Mesothelial cell of epicardium (in vitro differentiated cells): Measurements from ENCODE around the gene MYOF. TPM values are rescaled to one million over a fixed set of nuclear protein-coding genes. Genes with fewer than 3 reads are reported as not detected.
A peak's percentile ranks its signal among the peaks of the same experiment; 100 is the strongest.

Source experiments
- DNase-seq, 2 experiments: peaks; one replicate each; pipeline ENCODE4 v3.0.0; 2021; ENCODE audit warnings: low spot score in 2 of 2; ENCODE audit not compliant: unreplicated experiment in 2 of 2
- H3K27ac Mint-ChIP-seq: 2 replicates; pipeline ENCODE4 v1.8.0; 2021; ENCODE audit warnings: mixed read lengths
- H3K27me3 Mint-ChIP-seq: 2 replicates; pipeline ENCODE4 v1.8.0; 2021; ENCODE audit warnings: low read depth, mixed read lengths
- H3K36me3 Mint-ChIP-seq: 2 replicates; pipeline ENCODE4 v1.8.0; 2021; ENCODE audit warnings: mixed read lengths
- H3K4me1 Mint-ChIP-seq: 2 replicates; pipeline ENCODE4 v1.8.0; 2021; ENCODE audit warnings: mixed read lengths
- H3K4me3 Mint-ChIP-seq: 2 replicates; pipeline ENCODE4 v1.8.0; 2021; ENCODE audit warnings: mild to moderate bottlenecking, moderate library complexity, mixed read lengths
- H3K9me3 Mint-ChIP-seq: 2 replicates; pipeline ENCODE4 v1.8.0; 2021; ENCODE audit warnings: mixed read lengths
- total RNA-seq: library from RNA; stranded (reverse); gene quantifications from 3 replicates; pipeline ENCODE4 v1.2.1, GENCODE V29; 2021
- TF ChIP-seq, protein P1 (sequence below): fragments of 200-600 bp; sonication (generic); IDR thresholded peaks from one replicate; pipeline ENCODE4 v1.5.0; 2021; ENCODE audit warnings: antibody characterized with exemption; ENCODE audit not compliant: unreplicated experiment

Gene MYOF
- total RNA-seq, 1 donor from 2014 or later: 56.0 TPM

DNA sequence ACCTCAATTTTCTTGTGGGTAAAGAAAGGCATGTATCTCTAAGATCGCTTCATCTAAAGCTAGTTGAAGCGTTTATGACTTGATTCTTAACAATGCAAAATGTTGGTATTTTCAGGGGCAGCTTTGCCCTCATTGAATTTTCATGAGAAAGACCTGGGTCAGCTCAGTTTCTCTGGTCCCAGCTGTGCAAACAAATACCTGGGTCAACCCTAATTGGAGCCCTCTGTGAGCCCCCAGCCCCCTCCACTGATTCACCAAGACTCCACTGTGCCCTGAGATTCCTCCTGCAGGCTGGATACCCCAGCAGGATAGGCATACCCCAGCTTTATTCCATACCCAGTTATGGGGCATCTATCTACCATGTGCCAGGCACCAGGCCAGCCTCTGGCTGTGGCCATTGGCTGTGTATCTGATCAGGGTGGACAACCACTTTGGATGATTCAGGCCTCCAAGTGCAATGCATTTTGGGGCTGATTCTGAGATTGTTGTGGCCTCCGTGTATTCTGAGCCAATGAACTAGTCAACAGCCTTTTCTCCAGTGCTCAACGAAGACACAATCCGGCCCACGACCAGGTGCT is 201.9 kb downstream of the MYOF start:
- no peaks in the 10 kb centered on the region for H3K9me3 Mint-ChIP-seq
- H3K27ac Mint-ChIP-seq: no peak overlapping the region
- no peak for DNase-seq
- H3K4me1 Mint-ChIP-seq: peaks cover 5% of the 10 kb centered on the region
- H3K27me3 Mint-ChIP-seq: no peaks in the 10 kb centered on the region
- H3K36me3 Mint-ChIP-seq: no peaks in the 10 kb centered on the region
- no peak overlapping the region for H3K4me3 Mint-ChIP-seq
- TF ChIP-seq, protein P1, sequence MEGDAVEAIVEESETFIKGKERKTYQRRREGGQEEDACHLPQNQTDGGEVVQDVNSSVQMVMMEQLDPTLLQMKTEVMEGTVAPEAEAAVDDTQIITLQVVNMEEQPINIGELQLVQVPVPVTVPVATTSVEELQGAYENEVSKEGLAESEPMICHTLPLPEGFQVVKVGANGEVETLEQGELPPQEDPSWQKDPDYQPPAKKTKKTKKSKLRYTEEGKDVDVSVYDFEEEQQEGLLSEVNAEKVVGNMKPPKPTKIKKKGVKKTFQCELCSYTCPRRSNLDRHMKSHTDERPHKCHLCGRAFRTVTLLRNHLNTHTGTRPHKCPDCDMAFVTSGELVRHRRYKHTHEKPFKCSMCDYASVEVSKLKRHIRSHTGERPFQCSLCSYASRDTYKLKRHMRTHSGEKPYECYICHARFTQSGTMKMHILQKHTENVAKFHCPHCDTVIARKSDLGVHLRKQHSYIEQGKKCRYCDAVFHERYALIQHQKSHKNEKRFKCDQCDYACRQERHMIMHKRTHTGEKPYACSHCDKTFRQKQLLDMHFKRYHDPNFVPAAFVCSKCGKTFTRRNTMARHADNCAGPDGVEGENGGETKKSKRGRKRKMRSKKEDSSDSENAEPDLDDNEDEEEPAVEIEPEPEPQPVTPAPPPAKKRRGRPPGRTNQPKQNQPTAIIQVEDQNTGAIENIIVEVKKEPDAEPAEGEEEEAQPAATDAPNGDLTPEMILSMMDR: no peak

DNA sequence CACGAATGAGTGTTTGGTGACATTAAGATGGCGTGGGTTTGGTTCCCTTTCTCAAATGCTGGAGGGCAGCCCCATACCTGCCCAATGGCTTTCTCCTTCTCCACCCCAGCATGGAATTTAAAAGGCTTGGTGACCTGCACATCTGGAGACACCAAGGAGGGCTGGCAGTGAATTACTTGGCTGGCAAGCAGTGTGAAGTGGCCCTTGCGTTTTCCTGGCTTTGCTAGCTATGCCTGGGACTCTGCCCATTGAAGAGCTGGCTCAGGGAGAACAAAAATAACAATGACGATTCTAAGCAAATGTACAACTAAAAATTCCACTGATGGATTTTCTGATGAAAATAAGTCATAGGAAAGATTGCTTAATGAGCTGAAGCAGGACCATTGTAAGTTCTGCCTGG is 204.8 kb downstream of the MYOF start:
- Mint-ChIP-seq H3K9me3 (no peaks in the 10 kb centered on the region), H3K36me3 (no peaks in the 10 kb centered on the region), H3K4me1 (peaks cover 11% of the 10 kb centered on the region), H3K4me3 (no peak overlapping the region), H3K27me3 (no peaks in the 10 kb centered on the region), H3K27ac (no peak overlapping the region)
- TF ChIP-seq, protein P1: no peak
- no peak for DNase-seq

DNA sequence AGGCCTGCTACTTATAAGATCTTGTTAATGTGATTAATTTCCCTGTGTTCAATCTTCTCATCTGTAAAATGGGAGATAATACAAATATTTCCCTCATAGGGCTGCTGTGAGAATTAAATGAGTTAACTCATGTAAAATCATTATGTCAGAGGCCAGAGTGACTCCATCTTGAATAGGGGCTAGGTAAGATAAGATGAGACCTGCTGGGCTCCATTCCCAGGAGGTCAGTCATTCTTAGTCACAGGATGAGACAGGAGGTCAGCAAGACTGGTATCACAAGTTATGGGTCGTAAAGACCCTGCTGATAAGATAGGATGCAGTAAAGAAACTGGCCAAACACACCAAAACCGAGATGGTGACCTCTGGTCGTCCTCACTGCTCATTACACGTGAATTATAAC is 207.7 kb downstream of the MYOF start:
- DNase-seq: no peak

DNA sequence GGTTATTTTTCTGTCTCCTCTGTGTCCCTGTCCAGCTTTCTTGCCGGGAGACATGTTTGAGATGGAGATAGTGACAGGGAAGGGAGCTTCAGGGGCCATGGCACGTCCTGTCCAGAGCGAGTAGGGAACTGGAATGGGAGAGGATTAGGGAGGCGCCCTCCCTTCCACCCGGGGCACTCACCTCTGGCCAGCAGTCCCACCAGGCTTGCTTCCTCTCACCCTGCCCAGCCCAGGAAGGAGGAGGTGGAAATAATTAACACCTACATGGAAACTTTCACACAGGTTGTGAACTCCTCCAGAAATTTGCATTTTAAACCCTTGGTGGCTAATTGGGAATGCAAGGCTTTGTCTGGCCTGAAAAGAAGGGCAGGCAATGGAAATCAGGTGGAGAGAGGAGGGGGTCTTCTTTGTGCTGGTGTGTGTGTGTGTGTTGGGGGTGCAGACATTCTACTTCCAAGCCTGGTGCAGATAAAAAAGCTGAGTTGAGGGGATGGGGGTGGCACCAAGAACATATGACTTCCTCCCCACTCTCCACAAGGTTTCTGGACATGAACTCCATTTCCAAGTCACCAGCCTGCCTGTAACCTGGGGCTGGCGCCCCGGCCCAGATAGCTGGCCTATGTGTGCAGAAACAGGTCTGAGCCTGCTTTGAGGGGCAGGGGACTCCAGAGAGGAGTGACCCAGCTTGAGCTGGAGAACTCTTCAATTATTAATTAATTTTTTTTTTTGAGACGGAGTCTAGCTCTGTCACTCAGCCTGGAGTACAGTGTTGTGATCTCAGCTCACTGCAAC is 209.1 kb downstream of the MYOF start:
- no peak for DNase-seq
- Mint-ChIP-seq H3K36me3 (peaks cover 7% of the 10 kb centered on the region), H3K4me3 (no peak overlapping the region), H3K9me3 (peaks cover 18% of the 10 kb centered on the region), H3K27ac (peak overlapping the region; percentile 23), H3K27me3 (no peaks in the 10 kb centered on the region), H3K4me1 (peaks cover 7% of the 10 kb centered on the region)
- TF ChIP-seq, protein P1: no peak

More for the DNA sequence above, 207.7 kb downstream of the MYOF start:
- TF ChIP-seq, protein P1: no peak
- Mint-ChIP-seq H3K9me3 (peaks cover 9% of the 10 kb centered on the region), H3K27me3 (no peaks in the 10 kb centered on the region), H3K4me3 (no peak overlapping the region), H3K36me3 (peaks cover 4% of the 10 kb centered on the region), H3K27ac (no peak overlapping the region), H3K4me1 (peaks cover 6% of the 10 kb centered on the region)

DNA sequence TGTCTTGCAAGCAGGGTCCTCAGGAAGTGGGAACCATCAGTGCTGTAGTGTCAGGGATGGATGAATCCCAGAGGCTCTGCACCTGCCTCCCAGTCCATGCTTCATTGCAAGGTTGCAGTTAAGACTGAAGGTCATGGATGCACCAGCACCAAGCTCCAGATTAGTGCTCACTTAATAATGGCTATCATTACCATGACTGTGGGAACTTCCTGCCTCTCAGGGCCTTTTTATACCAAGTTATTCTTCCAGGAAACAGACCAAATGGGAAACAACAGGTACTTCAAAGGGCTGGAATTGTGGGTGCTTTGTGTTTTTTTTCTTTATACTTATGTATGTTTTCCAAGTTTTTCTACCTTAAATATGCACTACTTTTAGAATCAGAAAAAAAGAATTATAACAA is 210.8 kb downstream of the MYOF start:
- no peak for DNase-seq
- peaks cover 11% of the 10 kb centered on the region for H3K4me1 Mint-ChIP-seq
- TF ChIP-seq, protein P1: no peak
- H3K36me3 Mint-ChIP-seq: peaks cover 7% of the 10 kb centered on the region
- no peaks in the 10 kb centered on the region for H3K27me3 Mint-ChIP-seq
- H3K9me3 Mint-ChIP-seq: peaks cover 18% of the 10 kb centered on the region
- H3K27ac Mint-ChIP-seq: no peak overlapping the region
- no peak overlapping the region for H3K4me3 Mint-ChIP-seq
